ENCODE data around the gene TAS2R9.
"Not testable (repeated sequence)": the region's sequence is repeated elsewhere in the genome, so short reads cannot be mapped to it uniquely, and the experiment has no call there.

TAS2R9 gene

GRCh38 chr12:10810068-10810467 lies at the start of gene TAS2R9:
TAS2R9 (minus strand) TSS chr12:10810168; CDS start chr12:10810075, 93 bp downstream.
- no peak for DNase-seq

GRCh38 chr12:10855807-10856206 lies 45.8 kb upstream of the TAS2R9 start:
- DNase-seq, result no peak

GRCh38 chr12:10853776-10854175 lies 43.8 kb upstream of the TAS2R9 start:
- no peak for DNase-seq

- DNase-seq, result no peak
Measured at GRCh38 chr12:10851243-10851858, 41.4 kb upstream of the TAS2R9 start.

- peak; percentile 18 for DNase-seq
Measured at GRCh38 chr12:10849425-10849878, 39.5 kb upstream of the TAS2R9 start, which contains the start of gene PRR4. PRR4 (minus strand) TSS chr12:10849475; CDS start chr12:10849437, 38 bp downstream.

GRCh38 chr12:10847744-10848143 lies 37.8 kb upstream of the TAS2R9 start:
- no peak for DNase-seq

- DNase-seq, result no peak
Measured at GRCh38 chr12:10842862-10843261, 32.9 kb upstream of the TAS2R9 start.

GRCh38 chr12:10838461-10838860 lies 28.5 kb upstream of the TAS2R9 start:
- no peak for DNase-seq

- DNase-seq, result no peak
Measured at GRCh38 chr12:10829994-10830393, 20.0 kb upstream of the TAS2R9 start.

GRCh38 chr12:10826258-10826657 lies 16.3 kb upstream of the TAS2R9 start, which contains the start of gene TAS2R10:
TAS2R10 (minus strand) TSS chr12:10826358; CDS start chr12:10826269, 89 bp downstream.
- DNase-seq, result no peak

GRCh38 chr12:10824957-10825356 lies 15.0 kb upstream of the TAS2R9 start:
- no peak for DNase-seq

- no peak for DNase-seq
Measured at GRCh38 chr12:10811883-10812536, 2.0 kb upstream of the TAS2R9 start.

- no peak for DNase-seq
Measured at GRCh38 chr12:10807186-10807585, 2.8 kb downstream of the TAS2R9 start, which contains the start of gene TAS2R8. TAS2R8 (minus strand) TSS chr12:10807286; CDS start chr12:10806980, 306 bp downstream.

- no peak for DNase-seq
Measured at GRCh38 chr12:10802587-10802986, 7.4 kb downstream of the TAS2R9 start, which contains the start of gene TAS2R7. TAS2R7 (minus strand) TSS chr12:10802627; CDS start chr12:10802570, 57 bp downstream.

- DNase-seq, result no peak
Measured at GRCh38 chr12:10801741-10802140, 8.2 kb downstream of the TAS2R9 start.

GRCh38 chr12:10794222-10794621 lies 15.7 kb downstream of the TAS2R9 start:
- DNase-seq, result no peak

GRCh38 chr12:10791769-10792168 lies 18.2 kb downstream of the TAS2R9 start:
- DNase-seq, result not testable (repeated sequence)

- no peak for DNase-seq
Measured at GRCh38 chr12:10783252-10783651, 26.7 kb downstream of the TAS2R9 start.

- DNase-seq, result peak; percentile 28
Measured at GRCh38 chr12:10779103-10779502, 30.9 kb downstream of the TAS2R9 start.

GRCh38 chr12:10771132-10771733 lies 38.7 kb downstream of the TAS2R9 start:
- peak; percentile 75 for DNase-seq

GRCh38 chr12:10759657-10760056 lies 50.3 kb downstream of the TAS2R9 start:
- DNase-seq, result no peak

Data from hematopoietic multipotent progenitor cell treated with erythropoietin and hydrocortisone succinate and interleukin-3 and kit ligand, for 4 days (in vitro differentiated cells).